MM.1S (cell line): ENCODE measurements around the gene DTNB.

Experiments used
- DNase-seq: peaks from one replicate; pipeline ENCODE4 v3.0.0-alpha.2; 2015
- H2AFZ ChIP-seq: fragments of 300-600 bp; sonication (generic); 2 replicates; pipeline ENCODE4 v1.6.0; 2016; ENCODE audit warnings: antibody characterized with exemption, low read length
- H3F3A ChIP-seq: fragments of 300-600 bp; sonication (generic); 2 replicates; pipeline ENCODE4 v1.6.1; 2016; ENCODE audit warnings: mild to moderate bottlenecking, antibody characterized with exemption, low read length, moderate library complexity, mixed read lengths; ENCODE audit not compliant: insufficient read depth
- H3K27ac ChIP-seq: fragments of 300-600 bp; sonication (generic); 2 replicates; pipeline ENCODE4 v1.5.1; 2016; ENCODE audit warnings: mild to moderate bottlenecking, low read length
- H3K27me3 ChIP-seq: fragments of 300-600 bp; sonication (generic); replicated peaks from 2 replicates; pipeline ENCODE4 v1.6.0; 2016; ENCODE audit warnings: low read length; ENCODE audit not compliant: insufficient read depth
- H3K36me3 ChIP-seq: fragments of 300-600 bp; sonication (generic); replicated peaks from 2 replicates; pipeline ENCODE4 v1.6.1; 2016; ENCODE audit warnings: mild to moderate bottlenecking, low read length, mixed read lengths; ENCODE audit not compliant: insufficient read depth
- H3K4me1 ChIP-seq: fragments of 300-600 bp; sonication (generic); 2 replicates; pipeline ENCODE4 v1.6.1; 2016; ENCODE audit warnings: low read length, mixed read lengths
- H3K4me2 ChIP-seq: fragments of 300-600 bp; sonication (generic); 2 replicates; pipeline ENCODE4 v1.6.0; 2016; ENCODE audit warnings: low read depth, low read length
- H3K4me3 ChIP-seq: fragments of 300-600 bp; sonication (generic); 2 replicates; pipeline ENCODE4 v1.5.1; 2016; ENCODE audit warnings: low read length, mixed read lengths
- H3K79me2 ChIP-seq: fragments of 300-600 bp; sonication (generic); 2 replicates; pipeline ENCODE4 v1.6.1; 2016; ENCODE audit warnings: mixed run types, low read length, mixed read lengths
- H3K9ac ChIP-seq: fragments of 300-600 bp; sonication (generic); 2 replicates; pipeline ENCODE4 v1.6.1; 2016; ENCODE audit warnings: low read length, mixed read lengths
- H3K9me2 ChIP-seq: fragments of 300-600 bp; sonication (generic); replicated peaks from 2 replicates; pipeline ENCODE4 v1.6.1; 2016; ENCODE audit warnings: mild to moderate bottlenecking, low read length, mixed read lengths; ENCODE audit not compliant: insufficient read depth
- H3K9me3 ChIP-seq: fragments of 300-600 bp; sonication (generic); replicated peaks from 2 replicates; pipeline ENCODE4 v1.6.1; 2016; ENCODE audit warnings: mild to moderate bottlenecking, low read length, mixed read lengths; ENCODE audit not compliant: insufficient read depth
- H4K20me1 ChIP-seq: fragments of 300-600 bp; sonication (generic); 2 replicates; pipeline ENCODE4 v1.6.1; 2016; ENCODE audit warnings: mild to moderate bottlenecking, low read length, moderate library complexity, mixed read lengths; ENCODE audit not compliant: insufficient read depth
- CTCF ChIP-seq: fragments of 300-600 bp; sonication (generic); IDR thresholded peaks from 2 replicates; pipeline ENCODE4 v1.5.1; 2016; ENCODE audit warnings: antibody characterized with exemption, low read length, mixed read lengths
- EZH2 ChIP-seq: fragments of 300-600 bp; sonication (generic); optimal IDR thresholded peaks from 2 replicates; pipeline ENCODE3; 2017; ENCODE audit warnings: low read depth, mild to moderate bottlenecking, antibody characterized with exemption, low read length, mixed read lengths
- EZH2phosphoT487 ChIP-seq: fragments of 300-600 bp; sonication (generic); IDR thresholded peaks from 2 replicates; pipeline ENCODE4 v1.6.1; 2018; ENCODE audit warnings: antibody characterized with exemption, low read length

DTNB gene

GRCh38 chr2:25347846-25348245 lies 325.5 kb downstream of the DTNB start:
- Histone ChIP-seq H3K4me3 (no peak overlapping the region), H3K9me3 (no peaks in the 10 kb centered on the region), H3K79me2 (no peaks in the 10 kb centered on the region), H3F3A (no peaks in the 10 kb centered on the region), H3K9me2 (no peaks in the 10 kb centered on the region), H3K27ac (no peak overlapping the region), H3K9ac (no peak overlapping the region), H3K27me3 (no peaks in the 10 kb centered on the region), H3K4me2 (no peak overlapping the region), H3K4me1 (peaks cover 9% of the 10 kb centered on the region), H2AFZ (no peak overlapping the region), H3K36me3 (no peaks in the 10 kb centered on the region), H4K20me1 (no peaks in the 10 kb centered on the region)
- no peak for DNase-seq
- TF ChIP-seq EZH2phosphoT487 (no peak), EZH2 (no peak), CTCF (no peak)

GRCh38 chr2:25347205-25347815 lies 326.1 kb downstream of the DTNB start:
- no peak for TF ChIP-seq CTCF
- no peak for TF ChIP-seq EZH2phosphoT487
- TF ChIP-seq EZH2, result no peak
- Histone ChIP-seq H3K79me2 (no peaks in the 10 kb centered on the region), H3K9me3 (no peaks in the 10 kb centered on the region), H3K9me2 (no peaks in the 10 kb centered on the region), H2AFZ (no peak overlapping the region), H3F3A (no peaks in the 10 kb centered on the region), H3K9ac (no peak overlapping the region), H3K4me3 (no peak overlapping the region), H4K20me1 (no peaks in the 10 kb centered on the region), H3K27ac (no peak overlapping the region), H3K4me2 (no peak overlapping the region), H3K36me3 (no peaks in the 10 kb centered on the region), H3K27me3 (no peaks in the 10 kb centered on the region), H3K4me1 (peaks cover 7% of the 10 kb centered on the region)
- DNase-seq, result no peak

- no peak for TF ChIP-seq CTCF
- no peak for TF ChIP-seq EZH2phosphoT487
- TF ChIP-seq EZH2, result no peak
- H3K9ac ChIP-seq, result no peak overlapping the region
- no peaks in the 10 kb centered on the region for H4K20me1 ChIP-seq
- no peak for DNase-seq
- H3K4me2 ChIP-seq, result peak overlapping the region; percentile 72; the same call in 1 of the 2 replicates
- no peaks in the 10 kb centered on the region for H3K9me2 ChIP-seq
- no peaks in the 10 kb centered on the region for H3K79me2 ChIP-seq
- H2AFZ ChIP-seq, result no peak overlapping the region
- H3K27me3 ChIP-seq, result no peaks in the 10 kb centered on the region
- H3F3A ChIP-seq, result no peaks in the 10 kb centered on the region
- H3K4me1 ChIP-seq, result peaks cover 4% of the 10 kb centered on the region; the same call in 1 of the 2 replicates
- no peak overlapping the region for H3K4me3 ChIP-seq
- H3K36me3 ChIP-seq, result no peaks in the 10 kb centered on the region
- no peak overlapping the region for H3K27ac ChIP-seq
- no peaks in the 10 kb centered on the region for H3K9me3 ChIP-seq
These were observed 330.1 kb downstream of the DTNB start for GRCh38 chr2:25343187-25343825.
